ENCODE measurements around the gene KCNJ8. TPM values are rescaled to one million over a fixed set of nuclear protein-coding genes. Genes with fewer than 3 reads are reported as not detected.

Gene KCNJ8
- total RNA-seq, 1 experiment from 2014 or later, result not detected

DNA sequence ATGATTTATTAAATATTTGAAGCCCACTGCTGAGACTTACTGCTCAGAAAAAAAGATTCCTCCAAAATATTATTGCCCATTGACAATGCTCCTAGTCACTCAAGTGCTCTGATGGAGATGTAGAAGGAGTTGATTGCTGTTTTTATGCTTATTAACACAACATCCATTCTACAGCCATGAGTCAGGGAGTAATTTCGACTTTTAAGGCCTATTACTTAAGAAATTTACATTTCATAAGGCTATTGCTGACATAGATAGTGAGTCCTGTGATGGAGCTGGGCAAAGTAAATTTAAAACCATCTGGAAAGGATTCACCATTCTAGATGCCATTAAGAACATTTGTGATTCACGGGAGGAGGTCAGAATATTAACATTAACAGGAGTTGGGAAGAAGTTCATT is 5.2 kb downstream of the KCNJ8 start:
- no peak overlapping the region for H3K27ac ChIP-seq (ENCODE audit: low read length)
- ChIA-PET POLR2A (no interaction called here), CTCF (no interaction called here)
- peaks cover 3% of the 10 kb centered on the region; the same call in 1 of the 2 replicates for H3K27me3 ChIP-seq (ENCODE audit: control insufficient read depth, insufficient read depth, low read length)
- in situ Hi-C loops (cut with HindIII; ENCODE audit: low pct_unique_long_range_greater_than_20kb, low sequenced_read_pairs) (no loop called here), intact Hi-C loops (cut with micrococcal nuclease; ENCODE audit: unreplicated experiment) (no loop called here)
- no peak overlapping the region for H3K4me3 ChIP-seq (ENCODE audit: low read depth in 2 of 2, low read length in 2 of 2)
- TF ChIP-seq SIN3A (IDR thresholded peaks at IDR 0.05; ENCODE audit: borderline replicate concordance, insufficient read depth, low read depth, low read length), result no peak
- TF ChIP-seq POLR2AphosphoS5 (IDR thresholded peaks at IDR 0.05; ENCODE audit: low read depth, low read length), result no peak
- TF ChIP-seq TCF7L2 (IDR thresholded peaks at IDR 0.05; ENCODE audit: low read depth, low read length), result no peak
- TF ChIP-seq, protein P1, sequence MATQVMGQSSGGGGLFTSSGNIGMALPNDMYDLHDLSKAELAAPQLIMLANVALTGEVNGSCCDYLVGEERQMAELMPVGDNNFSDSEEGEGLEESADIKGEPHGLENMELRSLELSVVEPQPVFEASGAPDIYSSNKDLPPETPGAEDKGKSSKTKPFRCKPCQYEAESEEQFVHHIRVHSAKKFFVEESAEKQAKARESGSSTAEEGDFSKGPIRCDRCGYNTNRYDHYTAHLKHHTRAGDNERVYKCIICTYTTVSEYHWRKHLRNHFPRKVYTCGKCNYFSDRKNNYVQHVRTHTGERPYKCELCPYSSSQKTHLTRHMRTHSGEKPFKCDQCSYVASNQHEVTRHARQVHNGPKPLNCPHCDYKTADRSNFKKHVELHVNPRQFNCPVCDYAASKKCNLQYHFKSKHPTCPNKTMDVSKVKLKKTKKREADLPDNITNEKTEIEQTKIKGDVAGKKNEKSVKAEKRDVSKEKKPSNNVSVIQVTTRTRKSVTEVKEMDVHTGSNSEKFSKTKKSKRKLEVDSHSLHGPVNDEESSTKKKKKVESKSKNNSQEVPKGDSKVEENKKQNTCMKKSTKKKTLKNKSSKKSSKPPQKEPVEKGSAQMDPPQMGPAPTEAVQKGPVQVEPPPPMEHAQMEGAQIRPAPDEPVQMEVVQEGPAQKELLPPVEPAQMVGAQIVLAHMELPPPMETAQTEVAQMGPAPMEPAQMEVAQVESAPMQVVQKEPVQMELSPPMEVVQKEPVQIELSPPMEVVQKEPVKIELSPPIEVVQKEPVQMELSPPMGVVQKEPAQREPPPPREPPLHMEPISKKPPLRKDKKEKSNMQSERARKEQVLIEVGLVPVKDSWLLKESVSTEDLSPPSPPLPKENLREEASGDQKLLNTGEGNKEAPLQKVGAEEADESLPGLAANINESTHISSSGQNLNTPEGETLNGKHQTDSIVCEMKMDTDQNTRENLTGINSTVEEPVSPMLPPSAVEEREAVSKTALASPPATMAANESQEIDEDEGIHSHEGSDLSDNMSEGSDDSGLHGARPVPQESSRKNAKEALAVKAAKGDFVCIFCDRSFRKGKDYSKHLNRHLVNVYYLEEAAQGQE (IDR thresholded peaks at IDR 0.05; ENCODE audit: insufficient read depth in 1 of 2, low read depth in 2 of 2, low read length in 1 of 2), result no peak
- TF ChIP-seq, protein P2, sequence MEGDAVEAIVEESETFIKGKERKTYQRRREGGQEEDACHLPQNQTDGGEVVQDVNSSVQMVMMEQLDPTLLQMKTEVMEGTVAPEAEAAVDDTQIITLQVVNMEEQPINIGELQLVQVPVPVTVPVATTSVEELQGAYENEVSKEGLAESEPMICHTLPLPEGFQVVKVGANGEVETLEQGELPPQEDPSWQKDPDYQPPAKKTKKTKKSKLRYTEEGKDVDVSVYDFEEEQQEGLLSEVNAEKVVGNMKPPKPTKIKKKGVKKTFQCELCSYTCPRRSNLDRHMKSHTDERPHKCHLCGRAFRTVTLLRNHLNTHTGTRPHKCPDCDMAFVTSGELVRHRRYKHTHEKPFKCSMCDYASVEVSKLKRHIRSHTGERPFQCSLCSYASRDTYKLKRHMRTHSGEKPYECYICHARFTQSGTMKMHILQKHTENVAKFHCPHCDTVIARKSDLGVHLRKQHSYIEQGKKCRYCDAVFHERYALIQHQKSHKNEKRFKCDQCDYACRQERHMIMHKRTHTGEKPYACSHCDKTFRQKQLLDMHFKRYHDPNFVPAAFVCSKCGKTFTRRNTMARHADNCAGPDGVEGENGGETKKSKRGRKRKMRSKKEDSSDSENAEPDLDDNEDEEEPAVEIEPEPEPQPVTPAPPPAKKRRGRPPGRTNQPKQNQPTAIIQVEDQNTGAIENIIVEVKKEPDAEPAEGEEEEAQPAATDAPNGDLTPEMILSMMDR (IDR thresholded peaks at IDR 0.05), result no peak
- no peak for ATAC-seq
- no peaks in the 10 kb centered on the region for H3K4me1 ChIP-seq (ENCODE audit: control insufficient read depth, insufficient read depth, low read length)
- no peak for DNase-seq (ENCODE audit: low read depth, low spot score)
- H3K9me3 ChIP-seq (ENCODE audit: control insufficient read depth, insufficient read depth, low read depth, low read length), result no peaks in the 10 kb centered on the region
- BruUV-seq (replicated peaks), result no TSS peak
- no peaks in the 10 kb centered on the region for H3K36me3 ChIP-seq (ENCODE audit: control insufficient read depth, insufficient read depth, low read length)

DNA sequence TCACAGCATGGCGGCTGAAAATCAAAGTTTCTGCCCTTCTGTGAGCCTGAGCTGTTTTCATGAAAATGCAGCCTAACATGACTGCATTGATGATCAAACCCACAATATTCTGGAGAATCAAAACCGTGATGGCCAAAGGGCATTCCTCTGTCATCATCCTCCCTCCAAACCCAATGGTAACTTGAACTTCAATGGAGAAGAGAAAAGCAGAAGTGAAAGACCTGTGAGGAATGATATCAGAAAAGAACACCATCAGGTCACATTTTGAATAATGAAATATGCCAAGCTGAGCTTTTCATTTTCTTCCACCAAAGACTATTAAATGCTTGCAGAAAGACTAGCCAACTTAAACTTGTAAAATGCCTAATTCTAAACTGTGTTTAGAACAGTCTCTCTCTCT is 8.1 kb downstream of the KCNJ8 start:
- TF ChIP-seq TCF7L2 (IDR thresholded peaks at IDR 0.05; ENCODE audit: low read depth, low read length) (no peak), SIN3A (IDR thresholded peaks at IDR 0.05; ENCODE audit: borderline replicate concordance, insufficient read depth, low read depth, low read length) (no peak), POLR2AphosphoS5 (IDR thresholded peaks at IDR 0.05; ENCODE audit: low read depth, low read length) (no peak)
- TF ChIP-seq, protein P1 (IDR thresholded peaks at IDR 0.05; ENCODE audit: insufficient read depth in 1 of 2, low read depth in 2 of 2, low read length in 1 of 2), result no peak
- TF ChIP-seq, protein P2 (IDR thresholded peaks at IDR 0.05), result no peak
- no peak for ATAC-seq
- Histone ChIP-seq H3K4me1 (ENCODE audit: control insufficient read depth, insufficient read depth, low read length) (no peaks in the 10 kb centered on the region), H3K27ac (ENCODE audit: low read length) (no peak overlapping the region), H3K27me3 (ENCODE audit: control insufficient read depth, insufficient read depth, low read length) (no peaks in the 10 kb centered on the region; the same call in 1 of the 2 replicates), H3K36me3 (ENCODE audit: control insufficient read depth, insufficient read depth, low read length) (no peaks in the 10 kb centered on the region), H3K9me3 (ENCODE audit: control insufficient read depth, insufficient read depth, low read depth, low read length) (no peaks in the 10 kb centered on the region), H3K4me3 (ENCODE audit: low read depth in 2 of 2, low read length in 2 of 2) (no peak overlapping the region)
- in situ Hi-C loops (cut with HindIII; ENCODE audit: low pct_unique_long_range_greater_than_20kb, low sequenced_read_pairs) (no loop called here), intact Hi-C loops (cut with micrococcal nuclease; ENCODE audit: unreplicated experiment) (no loop called here)
- POLR2A ChIA-PET, result no interaction called here
- CTCF ChIA-PET, result no interaction called here
- no peak for DNase-seq (ENCODE audit: low read depth, low spot score)
- BruUV-seq (replicated peaks), result no TSS peak
